AG04450 (cell line): ENCODE data around the gene DNAH8. TPM values are rescaled to one million over a fixed set of nuclear protein-coding genes. Genes with fewer than 3 reads are reported as not detected.

Experiments
- CTCF ChIA-PET: fragments of 300-600, 350-600 bp; formaldehyde crosslinking; extraction: SDS; loops from one replicate; lab custom pipeline; 2022; ENCODE audit warnings: antibody characterized with exemption, inconsistent platforms; lab: Charles Lee
- POLR2A ChIA-PET: fragments of 350-600 bp; formaldehyde crosslinking; extraction: SDS; loops from one replicate; lab custom pipeline; 2021; ENCODE audit warnings: antibody characterized with exemption, inconsistent platforms; lab: Yijun Ruan, JAX
- DNase-seq: peaks from one replicate; pipeline ENCODE4 v3.0.0-alpha.2; 2011; ENCODE audit warnings: low read depth, low spot score
- H3K27ac ChIP-seq: one replicate; pipeline ENCODE4 v1.5.1; 2012; ENCODE audit warnings: low read depth, low read length, control low read depth
- H3K27me3 ChIP-seq: one replicate; pipeline ENCODE4 v1.6.0; 2012; ENCODE audit warnings: low read length; ENCODE audit not compliant: control insufficient read depth, insufficient read depth
- H3K4me3 ChIP-seq: 2 replicates; pipeline ENCODE4 v1.5.1; 2011; ENCODE audit warnings: mild to moderate bottlenecking, low read depth, low read length, control low read depth
- H3K9me3 ChIP-seq: 2 replicates; pipeline ENCODE4 v1.5.1; 2012; ENCODE audit warnings: low read length; ENCODE audit not compliant: control insufficient read depth, insufficient read depth
- polyA plus RNA-seq: library from polyadenylated mRNA; depleted of rRNA; stranded (reverse); fragments of >200 nt; gene quantifications from 2 replicates; pipeline ENCODE4 v1.2.3, GENCODE V29; 2011
- TF ChIP-seq, protein P1 (sequence below): IDR thresholded peaks from 2 replicates; pipeline ENCODE4 v1.5.1; 2011; ENCODE audit warnings: low read depth, low read length, control low read depth, inconsistent platforms

The DNAH8 gene
- polyA plus RNA-seq, 1 experiment: not detected

DNA sequence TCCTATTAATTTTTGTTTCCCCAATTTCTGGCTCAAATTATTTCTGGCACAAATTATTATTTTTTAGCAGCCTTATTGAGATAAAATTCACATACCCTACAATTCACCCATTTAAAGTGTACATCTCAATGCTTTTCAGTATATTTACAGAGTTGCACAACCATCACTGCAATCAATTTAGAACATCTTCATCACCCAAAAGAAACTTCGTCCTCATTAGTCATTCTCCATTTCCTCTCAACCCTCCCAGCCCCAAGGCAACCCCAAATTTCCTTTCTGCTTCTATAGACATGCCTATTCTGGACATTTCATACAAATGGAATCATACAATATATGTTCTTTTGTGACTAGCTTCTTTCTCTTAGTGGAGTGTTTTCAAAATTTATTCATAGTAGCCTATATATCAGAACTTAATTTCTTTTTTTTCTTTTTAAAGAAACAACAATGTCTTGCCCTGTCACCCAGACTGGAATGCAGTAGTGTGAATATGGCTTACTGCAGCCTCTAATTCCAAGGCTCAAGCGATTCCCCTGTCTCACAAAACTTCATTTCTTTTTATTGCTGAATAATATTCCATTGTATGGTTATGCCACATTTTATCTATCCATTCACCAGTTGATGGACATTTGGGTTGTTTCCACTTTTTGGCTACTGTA lies 84.5 kb downstream of the DNAH8 start:
- CTCF ChIA-PET: no interaction called here
- DNase-seq: no peak
- POLR2A ChIA-PET: no interaction called here
- Histone ChIP-seq H3K27ac (no peak overlapping the region), H3K9me3 (no peaks in the 10 kb centered on the region), H3K4me3 (no peak overlapping the region), H3K27me3 (no peaks in the 10 kb centered on the region)
- TF ChIP-seq, protein P1, sequence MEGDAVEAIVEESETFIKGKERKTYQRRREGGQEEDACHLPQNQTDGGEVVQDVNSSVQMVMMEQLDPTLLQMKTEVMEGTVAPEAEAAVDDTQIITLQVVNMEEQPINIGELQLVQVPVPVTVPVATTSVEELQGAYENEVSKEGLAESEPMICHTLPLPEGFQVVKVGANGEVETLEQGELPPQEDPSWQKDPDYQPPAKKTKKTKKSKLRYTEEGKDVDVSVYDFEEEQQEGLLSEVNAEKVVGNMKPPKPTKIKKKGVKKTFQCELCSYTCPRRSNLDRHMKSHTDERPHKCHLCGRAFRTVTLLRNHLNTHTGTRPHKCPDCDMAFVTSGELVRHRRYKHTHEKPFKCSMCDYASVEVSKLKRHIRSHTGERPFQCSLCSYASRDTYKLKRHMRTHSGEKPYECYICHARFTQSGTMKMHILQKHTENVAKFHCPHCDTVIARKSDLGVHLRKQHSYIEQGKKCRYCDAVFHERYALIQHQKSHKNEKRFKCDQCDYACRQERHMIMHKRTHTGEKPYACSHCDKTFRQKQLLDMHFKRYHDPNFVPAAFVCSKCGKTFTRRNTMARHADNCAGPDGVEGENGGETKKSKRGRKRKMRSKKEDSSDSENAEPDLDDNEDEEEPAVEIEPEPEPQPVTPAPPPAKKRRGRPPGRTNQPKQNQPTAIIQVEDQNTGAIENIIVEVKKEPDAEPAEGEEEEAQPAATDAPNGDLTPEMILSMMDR: no peak

DNA sequence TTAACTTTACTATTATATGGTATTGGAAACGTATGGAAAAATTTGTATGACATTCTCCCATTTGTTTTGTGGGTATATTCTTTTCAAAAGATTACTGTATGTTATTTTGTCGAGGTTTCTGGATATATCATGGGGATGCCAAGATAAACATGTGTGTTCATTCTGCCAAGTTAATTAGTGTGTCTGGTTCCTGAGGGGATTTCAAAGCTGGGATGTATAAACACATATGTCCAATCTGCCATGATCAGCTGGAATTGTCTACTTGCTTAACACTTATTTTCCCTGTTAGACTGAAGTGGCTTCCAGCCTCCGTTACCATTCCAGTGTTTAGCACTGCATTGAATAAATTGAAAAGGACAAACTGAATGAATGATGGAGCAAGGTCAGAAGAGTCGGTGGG lies 86.2 kb downstream of the DNAH8 start:
- Histone ChIP-seq H3K27me3 (no peaks in the 10 kb centered on the region), H3K27ac (no peak overlapping the region), H3K9me3 (no peaks in the 10 kb centered on the region), H3K4me3 (no peak overlapping the region)
- ChIA-PET POLR2A (no interaction called here), CTCF (no interaction called here)
- no peak for DNase-seq
- TF ChIP-seq, protein P1: no peak

DNA sequence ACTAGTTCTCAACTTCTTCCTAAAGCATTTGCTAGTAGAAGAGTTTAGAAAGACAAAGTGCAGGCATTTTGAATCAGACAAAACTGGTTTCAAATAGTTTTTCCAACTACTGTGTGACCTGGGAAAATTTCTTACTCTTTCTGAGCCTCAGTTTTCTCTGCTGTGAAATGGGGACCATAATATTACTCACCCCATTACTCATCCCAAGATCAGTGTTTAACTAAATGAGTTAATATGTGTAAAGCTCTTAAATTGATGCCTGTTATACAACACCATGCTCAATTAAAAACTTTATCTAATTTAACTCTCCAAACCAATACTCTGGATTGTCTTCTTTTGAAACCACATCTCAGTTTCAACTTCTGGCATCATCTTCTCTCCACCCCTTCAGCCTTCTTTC lies 87.4 kb downstream of the DNAH8 start:
- Histone ChIP-seq H3K9me3 (no peaks in the 10 kb centered on the region), H3K4me3 (no peak overlapping the region), H3K27ac (no peak overlapping the region), H3K27me3 (no peaks in the 10 kb centered on the region)
- DNase-seq: no peak
- ChIA-PET CTCF (no interaction called here), POLR2A (no interaction called here)
- TF ChIP-seq, protein P1: no peak

DNA sequence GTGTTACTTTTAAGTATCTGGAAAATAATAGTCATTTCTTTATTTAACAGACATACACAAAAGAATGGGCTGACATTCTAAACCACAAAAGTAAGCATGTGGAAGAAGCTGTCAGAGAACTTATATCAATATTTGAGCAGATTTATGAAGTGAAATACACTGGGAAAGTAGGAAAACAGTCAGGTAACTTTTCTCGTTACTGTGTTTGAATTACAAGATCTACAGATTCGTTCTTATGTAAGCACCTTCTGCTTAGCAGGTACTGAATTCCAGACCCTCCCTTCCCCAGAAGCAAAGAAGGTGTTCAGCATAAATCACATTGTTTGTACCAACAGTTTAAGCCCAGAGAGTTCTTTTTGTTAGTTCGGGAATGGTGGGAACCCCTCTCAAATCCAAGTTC lies 88.0 kb downstream of the DNAH8 start:
- ChIA-PET CTCF (no interaction called here), POLR2A (no interaction called here)
- Histone ChIP-seq H3K27me3 (no peaks in the 10 kb centered on the region), H3K27ac (no peak overlapping the region), H3K4me3 (no peak overlapping the region), H3K9me3 (no peaks in the 10 kb centered on the region)
- TF ChIP-seq, protein P1: no peak
- no peak for DNase-seq

DNA sequence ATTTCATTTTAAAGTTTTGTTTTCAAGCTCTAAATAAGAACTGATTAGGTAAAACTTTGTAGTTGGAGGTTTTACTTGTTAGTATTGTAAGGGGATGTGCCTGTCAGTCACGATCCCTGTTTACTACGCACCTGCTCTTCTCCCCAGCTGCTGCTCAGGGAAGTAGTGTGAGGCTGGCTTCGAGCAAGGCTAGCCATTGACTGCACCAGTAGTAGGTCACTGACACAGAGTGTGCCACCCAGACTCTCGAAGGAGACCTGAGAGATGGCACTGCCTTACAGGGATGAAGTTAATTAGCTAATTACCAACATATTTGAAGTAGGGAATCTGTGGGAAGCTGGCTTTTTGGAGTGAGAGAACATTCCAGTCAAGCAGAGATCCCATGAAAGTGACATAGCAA lies 89.2 kb downstream of the DNAH8 start:
- no peak for DNase-seq
- Histone ChIP-seq H3K9me3 (no peaks in the 10 kb centered on the region), H3K27ac (no peak overlapping the region), H3K4me3 (no peak overlapping the region), H3K27me3 (no peaks in the 10 kb centered on the region)
- ChIA-PET POLR2A (no interaction called here), CTCF (no interaction called here)
- TF ChIP-seq, protein P1: no peak
